ENCODE results near the gene IVD. TPM values are rescaled to one million over a fixed set of nuclear protein-coding genes. Genes with fewer than 3 reads are reported as not detected.

IVD gene
- total RNA-seq, 1 donor from 2014 or later: 52.8 TPM

- no peak for DNase-seq
Observed at GRCh38 chr15:40377606-40378005, 28.0 kb upstream of the IVD start.

- DNase-seq: no peak
Observed at GRCh38 chr15:40379374-40379773, 26.2 kb upstream of the IVD start.

- peak; percentile 84 for DNase-seq
Observed at GRCh38 chr15:40379853-40380252, 25.7 kb upstream of the IVD start.

- DNase-seq: no peak
Observed at GRCh38 chr15:40380636-40381035, 25.0 kb upstream of the IVD start.

GRCh38 chr15:40381818-40382529, 23.6 kb upstream of the IVD start:
- DNase-seq: no peak

- DNase-seq: peak; percentile 97
Observed at GRCh38 chr15:40382580-40383456, 22.8 kb upstream of the IVD start, which contains the start of gene KNSTRN. KNSTRN (plus strand) TSS chr15:40382721; CDS start chr15:40382836, 115 bp downstream.

- no peak for DNase-seq
Observed at GRCh38 chr15:40386480-40386879, 19.1 kb upstream of the IVD start.

- DNase-seq: no peak
Observed at GRCh38 chr15:40388941-40389823, 16.4 kb upstream of the IVD start.

GRCh38 chr15:40389824-40390595, 15.6 kb upstream of the IVD start:
- DNase-seq: no peak

GRCh38 chr15:40392986-40393948, 12.3 kb upstream of the IVD start:
- DNase-seq: no peak

- DNase-seq: no peak
Observed at GRCh38 chr15:40397688-40398412, 7.7 kb upstream of the IVD start.

GRCh38 chr15:40398413-40398873, 7.2 kb upstream of the IVD start:
- no peak for DNase-seq

GRCh38 chr15:40399370-40399769, 6.2 kb upstream of the IVD start:
- no peak for DNase-seq

GRCh38 chr15:40407330-40407990, 1.9 kb downstream of the IVD start:
- no peak for DNase-seq

GRCh38 chr15:40409366-40409765, 3.8 kb downstream of the IVD start:
- no peak for DNase-seq

GRCh38 chr15:40410476-40410875, 4.9 kb downstream of the IVD start:
- no peak for DNase-seq

- DNase-seq: no peak
Observed at GRCh38 chr15:40412095-40412759, 6.6 kb downstream of the IVD start.

GRCh38 chr15:40413036-40413435, 7.4 kb downstream of the IVD start:
- no peak for DNase-seq

Measured in tongue (tissue), 2 donors.